AG04450 (cell line): ENCODE results near the gene ANKRD9. TPM values are rescaled to one million over a fixed set of nuclear protein-coding genes. Genes with fewer than 3 reads are reported as not detected.

Experiments
- CTCF ChIA-PET: fragments of 300-600, 350-600 bp; formaldehyde crosslinking; extraction: SDS; loops from one replicate; lab custom pipeline; 2022; ENCODE audit warnings: antibody characterized with exemption, inconsistent platforms; lab: Charles Lee
- POLR2A ChIA-PET: fragments of 350-600 bp; formaldehyde crosslinking; extraction: SDS; loops from one replicate; lab custom pipeline; 2021; ENCODE audit warnings: antibody characterized with exemption, inconsistent platforms; lab: Yijun Ruan, JAX
- DNase-seq: peaks from one replicate; pipeline ENCODE4 v3.0.0-alpha.2; 2011; ENCODE audit warnings: low read depth, low spot score
- H3K27ac ChIP-seq: one replicate; pipeline ENCODE4 v1.5.1; 2012; ENCODE audit warnings: low read depth, low read length, control low read depth
- H3K27me3 ChIP-seq: one replicate; pipeline ENCODE4 v1.6.0; 2012; ENCODE audit warnings: low read length; ENCODE audit not compliant: control insufficient read depth, insufficient read depth
- H3K4me3 ChIP-seq: 2 replicates; pipeline ENCODE4 v1.5.1; 2011; ENCODE audit warnings: mild to moderate bottlenecking, low read depth, low read length, control low read depth
- H3K9me3 ChIP-seq: 2 replicates; pipeline ENCODE4 v1.5.1; 2012; ENCODE audit warnings: low read length; ENCODE audit not compliant: control insufficient read depth, insufficient read depth
- polyA plus RNA-seq: library from polyadenylated mRNA; depleted of rRNA; stranded (reverse); fragments of >200 nt; gene quantifications from 2 replicates; pipeline ENCODE4 v1.2.3, GENCODE V29; 2011
- TF ChIP-seq, protein P1 (sequence below): IDR thresholded peaks from 2 replicates; pipeline ENCODE4 v1.5.1; 2011; ENCODE audit warnings: low read depth, low read length, control low read depth, inconsistent platforms

Gene ANKRD9
- polyA plus RNA-seq, 1 experiment, result 4.0 TPM

DNA sequence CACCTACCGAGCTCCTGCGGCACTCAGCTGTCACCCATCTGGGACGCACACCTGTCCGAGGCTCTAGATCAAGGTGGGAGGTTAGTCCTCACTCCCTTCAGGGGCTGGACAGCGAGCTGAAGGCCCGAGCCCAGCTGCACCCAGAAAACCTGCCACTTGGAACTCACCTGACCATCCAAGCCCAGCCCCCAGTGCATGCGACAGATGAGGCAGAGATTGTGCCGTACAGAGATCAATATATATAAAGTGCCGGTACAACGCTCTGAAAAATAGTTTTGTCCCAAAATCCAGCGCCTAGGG lies 3.0 kb downstream of the ANKRD9 start:
- Histone ChIP-seq H3K27me3 (no peaks in the 10 kb centered on the region), H3K4me3 (no peak overlapping the region), H3K9me3 (no peaks in the 10 kb centered on the region; the same call in 1 of the 2 replicates), H3K27ac (no peak overlapping the region)
- DNase-seq, result no peak
- ChIA-PET POLR2A (no interaction called here), CTCF (no interaction called here)
- TF ChIP-seq, protein P1, sequence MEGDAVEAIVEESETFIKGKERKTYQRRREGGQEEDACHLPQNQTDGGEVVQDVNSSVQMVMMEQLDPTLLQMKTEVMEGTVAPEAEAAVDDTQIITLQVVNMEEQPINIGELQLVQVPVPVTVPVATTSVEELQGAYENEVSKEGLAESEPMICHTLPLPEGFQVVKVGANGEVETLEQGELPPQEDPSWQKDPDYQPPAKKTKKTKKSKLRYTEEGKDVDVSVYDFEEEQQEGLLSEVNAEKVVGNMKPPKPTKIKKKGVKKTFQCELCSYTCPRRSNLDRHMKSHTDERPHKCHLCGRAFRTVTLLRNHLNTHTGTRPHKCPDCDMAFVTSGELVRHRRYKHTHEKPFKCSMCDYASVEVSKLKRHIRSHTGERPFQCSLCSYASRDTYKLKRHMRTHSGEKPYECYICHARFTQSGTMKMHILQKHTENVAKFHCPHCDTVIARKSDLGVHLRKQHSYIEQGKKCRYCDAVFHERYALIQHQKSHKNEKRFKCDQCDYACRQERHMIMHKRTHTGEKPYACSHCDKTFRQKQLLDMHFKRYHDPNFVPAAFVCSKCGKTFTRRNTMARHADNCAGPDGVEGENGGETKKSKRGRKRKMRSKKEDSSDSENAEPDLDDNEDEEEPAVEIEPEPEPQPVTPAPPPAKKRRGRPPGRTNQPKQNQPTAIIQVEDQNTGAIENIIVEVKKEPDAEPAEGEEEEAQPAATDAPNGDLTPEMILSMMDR, result no peak

DNA sequence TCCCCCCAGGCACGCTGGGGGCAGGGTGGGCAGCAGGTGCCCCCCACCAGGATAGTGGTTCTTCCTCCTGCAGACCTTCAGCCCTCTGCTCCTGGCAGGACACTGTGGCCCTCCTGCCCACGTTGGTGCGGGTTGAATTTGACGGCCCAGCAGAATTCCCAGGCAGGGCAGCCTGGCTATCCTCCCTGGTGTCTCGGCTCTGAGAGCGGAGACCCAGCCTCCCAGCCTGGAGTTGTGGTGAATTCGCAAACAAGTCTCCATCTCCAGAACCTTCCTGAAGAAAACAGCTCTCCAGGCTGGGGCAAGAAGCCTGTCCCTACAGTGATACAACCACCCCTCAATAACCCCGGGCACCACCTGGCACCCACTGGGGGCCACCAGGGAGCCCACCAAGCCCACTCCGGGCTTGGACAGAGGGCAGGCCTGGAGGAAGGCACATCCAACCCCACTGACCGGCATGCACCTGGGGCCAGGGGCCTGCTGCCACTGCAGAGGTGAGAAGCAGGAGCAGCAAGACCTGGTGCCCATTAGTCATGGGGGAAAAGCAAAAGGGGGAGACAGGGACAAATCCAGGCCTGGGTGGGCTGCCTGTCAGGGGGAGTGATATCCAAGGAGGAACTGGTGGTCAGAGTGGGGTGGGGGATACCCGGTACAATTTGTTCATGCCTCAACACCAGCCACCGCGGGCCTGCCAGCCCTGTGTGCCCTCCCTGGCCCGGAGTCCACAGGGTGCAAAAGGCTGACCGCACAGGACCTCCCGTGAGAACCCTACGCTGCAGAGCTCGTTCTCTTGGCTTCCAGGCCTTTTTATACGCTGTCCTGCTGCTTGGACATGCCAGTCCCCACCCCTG lies 3.6 kb downstream of the ANKRD9 start:
- TF ChIP-seq, protein P1, result no peak
- no peak for DNase-seq
- Histone ChIP-seq H3K27me3 (no peaks in the 10 kb centered on the region), H3K4me3 (no peak overlapping the region), H3K27ac (no peak overlapping the region), H3K9me3 (no peaks in the 10 kb centered on the region; the same call in 1 of the 2 replicates)
- CTCF ChIA-PET, result no interaction called here
- POLR2A ChIA-PET, result no interaction called here

DNA sequence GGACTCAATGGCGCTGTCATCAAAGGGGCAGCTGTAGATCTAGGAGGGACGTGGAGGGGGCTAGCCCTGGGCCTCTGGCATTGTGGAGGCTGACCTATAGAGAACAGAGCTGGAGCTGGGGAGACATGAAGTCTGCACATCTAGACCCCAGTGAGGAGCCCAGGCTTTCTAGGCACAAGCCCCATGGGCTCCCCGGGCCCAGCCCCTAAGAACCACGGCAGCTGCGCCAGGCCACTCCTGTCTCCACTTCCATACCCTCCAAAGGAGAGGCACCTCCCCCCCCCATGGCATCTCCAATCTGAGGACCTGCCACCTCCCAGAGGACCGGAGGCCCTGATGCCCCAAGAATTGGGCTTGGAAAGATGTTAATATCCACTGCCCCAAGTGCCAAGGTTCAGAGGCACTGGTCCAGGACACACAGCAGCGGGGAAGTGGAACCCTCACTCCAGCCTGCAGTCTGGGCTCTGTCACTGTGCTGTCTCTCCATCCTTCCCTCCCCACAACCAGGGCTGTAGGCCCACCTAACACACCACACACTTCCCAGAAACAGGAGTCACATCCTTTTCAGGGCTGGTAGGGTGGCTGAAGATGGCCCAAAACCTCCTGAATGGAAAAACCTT lies 4.5 kb downstream of the ANKRD9 start:
- TF ChIP-seq, protein P1, result no peak
- Histone ChIP-seq H3K4me3 (no peak overlapping the region), H3K27ac (no peak overlapping the region), H3K27me3 (no peaks in the 10 kb centered on the region), H3K9me3 (no peaks in the 10 kb centered on the region; the same call in 1 of the 2 replicates)
- POLR2A ChIA-PET, result no interaction called here
- no peak for DNase-seq
- CTCF ChIA-PET, result no interaction called here

DNA sequence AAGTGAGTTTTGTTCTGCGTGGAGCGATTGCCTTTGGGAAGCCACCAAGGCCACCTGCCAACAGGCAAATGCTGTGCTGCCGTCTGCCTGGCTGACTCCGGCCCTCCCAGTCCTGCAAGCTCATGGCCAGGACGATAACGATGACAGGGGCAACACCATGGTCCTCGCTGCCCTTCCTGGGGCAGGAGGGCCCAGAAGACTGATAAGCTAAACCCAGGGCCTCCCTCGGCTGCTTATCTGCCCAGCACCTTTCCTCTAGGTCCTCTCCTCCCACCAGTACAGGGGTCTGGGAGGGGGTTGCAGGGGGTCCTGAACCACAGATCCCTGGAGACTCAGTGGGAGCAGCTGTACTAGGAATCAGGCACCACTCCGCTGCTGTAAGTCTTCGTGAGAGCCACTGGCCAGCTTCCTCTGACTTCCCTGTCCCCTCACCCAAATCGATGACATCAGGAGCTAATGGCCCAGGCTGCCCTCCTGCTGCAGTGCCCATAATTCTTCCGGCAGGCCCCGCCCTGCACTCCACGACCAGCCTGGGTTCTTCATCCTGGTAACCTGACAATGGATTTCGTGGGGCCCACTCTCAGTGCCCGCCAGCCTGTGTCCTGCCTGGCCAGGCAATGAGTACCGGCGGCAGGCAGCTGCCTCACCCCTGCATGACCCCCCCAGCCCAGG lies 5.1 kb downstream of the ANKRD9 start:
- no peak for DNase-seq
- no peak overlapping the region for H3K27ac ChIP-seq
- H3K9me3 ChIP-seq, result no peaks in the 10 kb centered on the region; the same call in 1 of the 2 replicates
- POLR2A ChIA-PET, result no interaction called here
- TF ChIP-seq, protein P1, result no peak
- H3K4me3 ChIP-seq, result no peak overlapping the region
- H3K27me3 ChIP-seq, result no peaks in the 10 kb centered on the region
- CTCF ChIA-PET, result interaction anchor here (1.2 kb wide), 1 partner anchor 20 kb away, joined by 7 read pairs; no protein-coding TSS in a partner anchor
